Esophagus (tissue), 2 donors: ENCODE results near the gene ELAVL4. TPM values are rescaled to one million over a fixed set of nuclear protein-coding genes. Genes with fewer than 3 reads are reported as not detected.

Experiments
- H3K27ac ChIP-seq, 2 donors: one replicate each; pipeline ENCODE4 v1.5.1; 2013; ENCODE audit warnings: low read depth in 2 of 2, mild to moderate bottlenecking in 2 of 2, inconsistent platforms in 1 of 2, low read length in 1 of 2, moderate library complexity in 1 of 2
- H3K27me3 ChIP-seq, 2 donors: one replicate each; pipeline ENCODE4 v1.6.1; 2013; ENCODE audit warnings: low read length in 2 of 2, control low read depth in 1 of 2, mild to moderate bottlenecking in 1 of 2; ENCODE audit not compliant: insufficient read depth in 2 of 2, control insufficient read depth in 1 of 2
- H3K36me3 ChIP-seq, 2 donors: one replicate each; pipeline ENCODE4 v1.6.1; 2013; ENCODE audit warnings: low read length in 1 of 2; ENCODE audit not compliant: control insufficient read depth in 2 of 2, insufficient read depth in 2 of 2
- H3K4me1 ChIP-seq, 2 donors: one replicate each; pipeline ENCODE4 v1.6.1; 2013; ENCODE audit warnings: low read length in 1 of 2; ENCODE audit not compliant: control insufficient read depth in 2 of 2, insufficient read depth in 2 of 2
- H3K4me3 ChIP-seq, 2 donors: one replicate each; pipeline ENCODE4 v1.5.1; 2013; ENCODE audit warnings: low read length in 2 of 2, mild to moderate bottlenecking in 2 of 2, low read depth in 1 of 2, moderate library complexity in 1 of 2
- H3K9me3 ChIP-seq, 2 donors: one replicate each; pipeline ENCODE4 v1.6.1; 2013; ENCODE audit warnings: mild to moderate bottlenecking in 2 of 2, low read depth in 1 of 2, low read length in 1 of 2, moderate library complexity in 1 of 2; ENCODE audit not compliant: control insufficient read depth in 2 of 2, insufficient read depth in 1 of 2
- WGBS, 2 donors: extraction: QIAGEN DNeasy Blood & Tissue Kit; methylation state at CpG; one replicate each; pipeline ENCODE4 v1.1.7; 2013; 5-methylcytosine and 5-hydroxymethylcytosine counted together
- polyA plus RNA-seq, 2 donors: library from polyadenylated mRNA; stranded (reverse); fragments of 200-250 nt; gene quantifications; one replicate each; pipeline ENCODE4 v1.2.3, GENCODE V29; 2013
- donor health status: healthy with polysubstance abuse.
- donor health status: Bipolar disorder and iron deficiency.

The ELAVL4 gene
- polyA plus RNA-seq, 2 donors = 0.06 TPM; not detected in 1

DNA sequence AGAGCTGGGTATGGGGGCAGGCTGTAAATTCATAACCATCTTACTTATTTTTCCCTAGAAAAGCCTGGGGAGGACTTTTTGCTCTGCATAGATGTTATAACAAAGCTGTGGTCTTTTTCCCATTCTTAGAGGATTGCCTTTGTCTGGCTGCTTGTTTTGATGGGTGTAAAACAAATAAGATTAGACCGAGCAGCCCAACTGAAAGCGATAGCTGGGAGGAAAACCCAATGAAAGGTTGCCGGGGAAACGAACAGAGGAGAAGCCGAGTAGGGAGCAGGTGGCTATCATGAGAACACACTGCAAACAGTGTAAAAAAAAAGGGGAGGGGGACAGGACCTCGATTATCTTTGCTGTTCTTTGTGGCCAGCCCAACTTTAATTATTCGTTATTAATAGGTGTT lies 1.9 kb downstream of the ELAVL4 start:
- no peaks in the 10 kb centered on the region for H3K36me3 ChIP-seq
- H3K4me3 ChIP-seq = no peak overlapping the region
- H3K27ac ChIP-seq = no peak overlapping the region
- no peaks in the 10 kb centered on the region for H3K9me3 ChIP-seq
- no peaks in the 10 kb centered on the region for H3K4me1 ChIP-seq
- H3K27me3 ChIP-seq = peaks cover 0 to 5% of the 10 kb centered on the region in 2 donors
- WGBS, 2 donors = 6 to 8% methylated on average over 7 of the region's 7 CpGs

DNA sequence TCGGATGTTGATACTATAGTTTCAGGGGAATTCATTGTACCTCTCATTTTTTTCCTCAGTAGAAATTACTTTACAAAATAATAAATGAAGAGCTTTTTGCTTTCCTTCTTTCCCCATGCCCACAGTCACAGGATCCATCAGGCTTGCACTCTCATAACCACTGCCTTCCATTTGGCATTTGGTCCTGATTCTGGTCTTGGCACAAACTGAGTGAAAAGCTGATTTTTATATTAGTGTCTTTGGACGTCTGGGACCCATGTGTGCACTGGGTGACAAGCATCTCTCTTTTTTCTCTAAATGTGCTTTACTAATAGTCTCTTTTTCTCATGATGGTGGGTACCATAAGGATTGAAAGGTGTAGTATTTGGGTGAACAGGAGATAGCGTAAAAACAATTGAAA lies 2.8 kb downstream of the ELAVL4 start:
- no peaks in the 10 kb centered on the region for H3K36me3 ChIP-seq
- H3K9me3 ChIP-seq = no peaks in the 10 kb centered on the region
- H3K4me1 ChIP-seq = no peaks in the 10 kb centered on the region
- H3K27ac ChIP-seq = no peak overlapping the region
- H3K27me3 ChIP-seq = peaks cover 0 to 5% of the 10 kb centered on the region in 2 donors
- 58 to 75% methylated on average over 3 of the region's 3 CpGs for WGBS, 2 donors
- H3K4me3 ChIP-seq = no peak overlapping the region

DNA sequence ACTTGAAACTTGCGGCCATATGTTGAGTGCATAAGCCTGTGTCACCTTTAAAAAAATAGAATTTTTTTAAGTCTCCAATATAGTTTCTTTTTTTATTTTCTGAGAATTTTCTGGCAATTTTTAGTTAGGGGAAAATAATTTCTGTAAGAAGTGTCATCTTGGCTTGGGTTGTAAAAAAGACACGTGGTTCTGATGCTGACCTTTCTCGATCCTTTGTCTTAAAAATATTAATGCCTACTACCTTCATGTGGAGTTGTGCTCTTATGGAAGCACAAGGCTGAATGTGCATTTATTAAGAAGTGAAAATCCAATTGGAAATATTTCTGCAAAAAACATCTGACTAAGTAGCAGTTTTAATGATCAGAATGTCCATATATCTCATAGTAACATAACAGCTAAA lies 3.5 kb downstream of the ELAVL4 start:
- no peak overlapping the region for H3K4me3 ChIP-seq
- no peaks in the 10 kb centered on the region for H3K9me3 ChIP-seq
- H3K4me1 ChIP-seq = no peaks in the 10 kb centered on the region
- WGBS, 2 donors = 78 to 87% methylated on average over 3 of the region's 3 CpGs
- H3K27ac ChIP-seq = no peak overlapping the region
- H3K36me3 ChIP-seq = no peaks in the 10 kb centered on the region
- H3K27me3 ChIP-seq = peaks cover 0 to 5% of the 10 kb centered on the region in 2 donors

DNA sequence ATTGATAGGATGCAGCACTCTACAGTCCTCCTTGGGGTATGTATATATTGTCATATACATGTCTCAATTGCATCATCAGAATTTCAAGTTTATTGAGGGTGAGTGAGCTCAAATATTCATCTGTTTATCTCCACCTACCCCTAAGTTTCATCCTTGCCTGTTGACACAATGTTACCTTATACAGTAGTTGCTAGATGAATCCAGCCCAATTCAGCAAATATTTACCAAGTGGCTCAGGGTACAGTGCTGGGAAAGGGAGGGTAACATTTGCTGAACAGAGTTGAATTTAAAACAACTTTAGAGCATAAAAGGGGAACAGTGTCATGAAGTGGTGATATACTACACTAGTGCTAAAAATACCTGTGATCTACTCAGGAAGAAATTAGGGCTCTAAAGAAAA lies 14.4 kb downstream of the ELAVL4 start:
- H3K27me3 ChIP-seq = no peaks in the 10 kb centered on the region
- no peak overlapping the region for H3K27ac ChIP-seq
- no peak overlapping the region for H3K4me3 ChIP-seq
- no peaks in the 10 kb centered on the region for H3K4me1 ChIP-seq
- H3K9me3 ChIP-seq = no peaks in the 10 kb centered on the region
- no peaks in the 10 kb centered on the region for H3K36me3 ChIP-seq

DNA sequence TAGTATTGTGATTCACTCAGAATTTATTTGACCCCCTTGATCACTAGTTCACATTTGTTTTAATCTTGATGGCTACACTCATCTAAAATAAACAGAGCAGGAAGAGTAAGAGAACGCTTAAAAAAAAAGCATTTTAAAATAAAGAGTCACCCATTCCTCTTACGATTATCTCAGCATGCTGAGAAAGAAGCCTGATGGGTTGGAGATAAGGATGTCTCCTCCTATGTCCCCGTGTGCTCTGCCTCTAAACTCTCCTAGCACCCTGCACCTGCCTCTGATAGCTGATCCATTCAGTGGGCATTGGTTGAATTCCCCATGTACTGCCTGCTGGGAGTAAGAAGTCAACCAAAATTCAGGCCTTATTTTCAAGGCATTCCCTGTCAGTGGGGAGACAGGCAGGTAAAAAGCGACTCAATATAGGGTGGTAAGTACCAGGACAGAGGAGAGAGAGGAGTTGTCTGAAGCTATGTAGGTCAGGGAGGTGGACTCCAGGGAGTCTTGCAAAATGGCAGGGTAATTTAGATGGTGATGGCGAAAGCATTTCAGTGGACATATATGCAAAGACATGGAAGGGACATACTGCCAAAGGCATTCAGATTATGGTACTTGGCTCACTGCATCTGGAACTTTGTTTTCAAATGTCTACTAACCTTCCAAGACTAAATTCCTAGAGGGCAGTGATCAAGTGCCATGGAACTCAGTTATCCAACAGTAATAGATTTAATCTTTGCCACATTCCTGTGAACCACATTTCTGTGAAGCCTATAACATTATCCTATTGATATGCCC lies 18.4 kb downstream of the ELAVL4 start:
- Histone ChIP-seq H3K27me3 (no peaks in the 10 kb centered on the region), H3K9me3 (no peaks in the 10 kb centered on the region), H3K4me3 (no peak overlapping the region), H3K4me1 (no peaks in the 10 kb centered on the region), H3K36me3 (no peaks in the 10 kb centered on the region), H3K27ac (no peak overlapping the region)
- 42 to 49% methylated on average over 5 of the region's 5 CpGs for WGBS, 2 donors

DNA sequence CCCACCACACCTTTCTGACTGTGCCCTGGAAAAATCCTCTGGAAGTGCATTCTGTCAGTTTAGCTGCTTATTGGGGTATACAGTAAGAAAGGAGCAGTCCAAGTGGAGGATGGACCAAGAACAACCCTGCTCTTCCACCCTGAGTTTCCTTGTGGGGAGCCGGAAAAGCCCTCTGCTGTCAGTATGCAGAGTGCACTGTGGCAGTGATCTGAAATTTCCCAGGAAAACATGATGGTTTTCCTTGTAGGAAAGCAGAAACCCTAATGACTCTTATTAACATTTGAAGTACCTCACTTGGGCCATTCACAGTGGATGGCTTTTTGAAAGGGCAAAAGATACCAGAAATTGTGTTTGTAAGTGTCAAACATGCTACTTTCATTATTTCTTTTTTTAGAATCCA lies 20.5 kb downstream of the ELAVL4 start:
- H3K27ac ChIP-seq = no peak overlapping the region
- no peaks in the 10 kb centered on the region for H3K27me3 ChIP-seq
- H3K4me3 ChIP-seq = no peak overlapping the region
- no peaks in the 10 kb centered on the region for H3K36me3 ChIP-seq
- no peaks in the 10 kb centered on the region for H3K9me3 ChIP-seq
- 60 to 71% methylated on average over 1 of the region's 1 CpG for WGBS, 2 donors
- no peaks in the 10 kb centered on the region for H3K4me1 ChIP-seq

DNA sequence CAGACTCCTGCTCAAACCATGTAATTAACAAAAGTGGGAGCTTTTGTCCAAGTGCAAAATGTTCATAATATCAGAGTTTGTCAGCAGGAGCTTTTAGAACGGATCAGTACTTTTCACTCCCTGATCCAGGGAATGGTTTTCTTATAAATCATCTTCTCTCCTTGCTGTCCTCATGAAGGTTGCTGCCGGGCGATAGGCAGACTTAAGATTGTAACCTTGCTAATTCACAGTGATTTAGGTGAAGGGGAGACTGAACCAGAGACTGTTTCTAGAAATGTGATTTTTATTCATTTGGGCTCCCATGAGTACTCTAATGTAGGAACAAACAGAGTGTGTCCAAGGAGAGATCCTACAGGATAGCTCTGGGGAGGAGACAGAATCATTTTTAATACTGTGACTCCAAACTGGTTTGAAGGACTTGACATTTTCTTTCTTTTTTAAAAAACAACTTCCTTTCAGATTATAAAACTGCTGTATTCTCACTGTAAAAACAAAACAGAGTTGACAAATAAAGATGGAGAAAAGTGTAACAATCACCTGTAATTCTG lies 23.7 kb downstream of the ELAVL4 start:
- H3K4me1 ChIP-seq = no peaks in the 10 kb centered on the region
- WGBS, 2 donors = 60 to 70% methylated on average over 3 of the region's 3 CpGs
- no peaks in the 10 kb centered on the region for H3K36me3 ChIP-seq
- no peaks in the 10 kb centered on the region for H3K9me3 ChIP-seq
- no peak overlapping the region for H3K4me3 ChIP-seq
- H3K27me3 ChIP-seq = no peaks in the 10 kb centered on the region
- no peak overlapping the region for H3K27ac ChIP-seq

DNA sequence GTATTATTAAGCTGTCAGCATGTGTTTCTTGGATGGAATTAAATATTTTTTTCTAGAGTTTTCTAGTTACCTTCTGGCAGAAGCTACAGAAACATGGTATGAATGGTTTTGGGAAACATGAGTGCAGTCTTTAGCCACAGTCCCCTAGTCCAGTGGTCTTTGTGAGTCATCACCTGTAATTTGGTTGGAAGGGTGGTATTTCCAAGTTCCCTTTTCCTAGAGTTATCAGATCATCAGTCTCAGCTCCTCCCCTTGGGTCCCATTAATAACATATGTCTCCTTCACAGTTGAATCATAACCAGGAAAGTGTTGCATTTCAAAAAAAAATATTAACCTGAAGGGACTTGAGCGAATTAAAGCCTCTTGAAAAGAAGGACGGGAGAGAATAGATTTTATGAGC lies 27.0 kb downstream of the ELAVL4 start:
- whole genome bisulfite sequencing, 2 donors = 70 to 73% methylated on average over 2 of the region's 2 CpGs
- no peaks in the 10 kb centered on the region for H3K4me1 ChIP-seq
- H3K27me3 ChIP-seq = peaks cover 0 to 2% of the 10 kb centered on the region in 2 donors
- H3K36me3 ChIP-seq = no peaks in the 10 kb centered on the region
- no peak overlapping the region for H3K27ac ChIP-seq
- no peak overlapping the region for H3K4me3 ChIP-seq
- H3K9me3 ChIP-seq = no peaks in the 10 kb centered on the region

DNA sequence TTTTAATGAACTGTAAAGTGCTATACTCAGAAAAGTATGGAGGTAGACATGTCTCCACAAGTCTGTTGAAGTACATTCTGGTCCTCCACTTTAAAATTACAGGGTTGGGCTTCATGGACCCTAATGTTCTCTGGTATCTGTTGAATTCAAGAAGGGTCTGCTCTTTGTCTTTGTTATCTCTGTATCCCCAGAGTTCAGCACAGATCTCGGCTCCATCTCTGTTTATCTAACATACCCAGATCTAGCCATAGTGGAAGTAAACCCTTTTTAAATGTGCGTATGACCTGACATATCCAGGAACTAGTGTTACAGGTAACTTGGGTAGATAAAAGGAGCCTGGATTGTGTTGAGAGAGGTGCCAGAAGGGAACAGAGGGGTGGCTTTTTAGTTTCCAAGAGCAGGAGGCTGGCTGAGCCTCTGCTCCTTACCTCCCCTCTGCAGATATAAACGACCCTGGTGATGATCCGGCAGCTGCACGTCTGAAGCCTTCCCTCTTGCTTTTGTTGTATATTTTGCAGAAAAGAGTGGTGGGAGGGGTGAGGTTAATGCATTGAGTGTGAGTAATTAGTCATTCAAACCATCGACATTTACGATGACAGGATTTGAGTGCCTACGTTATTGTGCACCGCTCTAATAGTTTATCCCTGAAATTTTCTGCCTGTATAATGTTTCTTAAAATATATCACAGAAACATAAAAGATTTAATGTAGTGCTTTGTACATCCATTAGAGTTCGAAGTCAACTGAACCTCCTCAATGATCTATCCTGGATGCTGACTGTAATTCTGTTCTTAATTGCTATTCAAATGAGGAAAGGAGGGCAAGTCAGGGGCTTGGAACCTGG lies 30.8 kb downstream of the ELAVL4 start:
- Histone ChIP-seq H3K27ac (no peak overlapping the region), H3K36me3 (no peaks in the 10 kb centered on the region), H3K27me3 (peaks cover 0 to 2% of the 10 kb centered on the region in 2 donors), H3K4me1 (no peaks in the 10 kb centered on the region), H3K9me3 (no peaks in the 10 kb centered on the region), H3K4me3 (no peak overlapping the region)
- WGBS, 2 donors = 58 to 64% methylated on average over 10 of the region's 10 CpGs
